Measurements from ENCODE around the gene CUEDC1. TPM values are rescaled to one million over a fixed set of nuclear protein-coding genes. Genes with fewer than 3 reads are reported as not detected.

Gene CUEDC1
- total RNA-seq, 1 donor from 2014 or later: 38.4 TPM

GRCh38 chr17:57823469-57824401 lies 131.5 kb downstream of the CUEDC1 start:
- Mint-ChIP-seq H3K27me3 (ENCODE audit: unreplicated experiment) (peaks cover 15% of the 10 kb centered on the region), H3K27ac (ENCODE audit: unreplicated experiment) (no peak overlapping the region), H3K9me3 (ENCODE audit: unreplicated experiment) (no peaks in the 10 kb centered on the region), H3K36me3 (ENCODE audit: unreplicated experiment) (no peaks in the 10 kb centered on the region), H3K4me3 (ENCODE audit: unreplicated experiment) (no peak overlapping the region), H3K4me1 (ENCODE audit: unreplicated experiment) (no peaks in the 10 kb centered on the region)
- no peak for TF ChIP-seq CTCF (IDR thresholded peaks at IDR 0.05)
- no peak for DNase-seq (ENCODE audit: extremely low spot score, unreplicated experiment)

- H3K36me3 Mint-ChIP-seq (ENCODE audit: unreplicated experiment): no peaks in the 10 kb centered on the region
- no peaks in the 10 kb centered on the region for H3K4me1 Mint-ChIP-seq (ENCODE audit: unreplicated experiment)
- H3K27ac Mint-ChIP-seq (ENCODE audit: unreplicated experiment): no peak overlapping the region
- no peak overlapping the region for H3K4me3 Mint-ChIP-seq (ENCODE audit: unreplicated experiment)
- DNase-seq (ENCODE audit: extremely low spot score, unreplicated experiment): no peak
- TF ChIP-seq CTCF (IDR thresholded peaks at IDR 0.05): no peak
- H3K27me3 Mint-ChIP-seq (ENCODE audit: unreplicated experiment): peaks cover 40% of the 10 kb centered on the region
- no peaks in the 10 kb centered on the region for H3K9me3 Mint-ChIP-seq (ENCODE audit: unreplicated experiment)
Measured at GRCh38 chr17:57819867-57820266, 135.3 kb downstream of the CUEDC1 start.

GRCh38 chr17:57819285-57819684 lies 135.9 kb downstream of the CUEDC1 start:
- Mint-ChIP-seq H3K27ac (ENCODE audit: unreplicated experiment) (no peak overlapping the region), H3K4me1 (ENCODE audit: unreplicated experiment) (peaks cover 6% of the 10 kb centered on the region), H3K9me3 (ENCODE audit: unreplicated experiment) (no peaks in the 10 kb centered on the region), H3K36me3 (ENCODE audit: unreplicated experiment) (no peaks in the 10 kb centered on the region), H3K27me3 (ENCODE audit: unreplicated experiment) (peaks cover 43% of the 10 kb centered on the region), H3K4me3 (ENCODE audit: unreplicated experiment) (no peak overlapping the region)
- TF ChIP-seq CTCF (IDR thresholded peaks at IDR 0.05): no peak
- DNase-seq (ENCODE audit: extremely low spot score, unreplicated experiment): no peak

- H3K9me3 Mint-ChIP-seq (ENCODE audit: unreplicated experiment): no peaks in the 10 kb centered on the region
- H3K4me3 Mint-ChIP-seq (ENCODE audit: unreplicated experiment): no peak overlapping the region
- H3K36me3 Mint-ChIP-seq (ENCODE audit: unreplicated experiment): no peaks in the 10 kb centered on the region
- no peak for TF ChIP-seq CTCF (IDR thresholded peaks at IDR 0.05)
- peaks cover 45% of the 10 kb centered on the region for H3K27me3 Mint-ChIP-seq (ENCODE audit: unreplicated experiment)
- no peak overlapping the region for H3K27ac Mint-ChIP-seq (ENCODE audit: unreplicated experiment)
- DNase-seq (ENCODE audit: extremely low spot score, unreplicated experiment): no peak
- H3K4me1 Mint-ChIP-seq (ENCODE audit: unreplicated experiment): peaks cover 13% of the 10 kb centered on the region
Measured at GRCh38 chr17:57818066-57818465, 137.1 kb downstream of the CUEDC1 start.

- H3K4me1 Mint-ChIP-seq (ENCODE audit: unreplicated experiment): peaks cover 13% of the 10 kb centered on the region
- TF ChIP-seq CTCF (IDR thresholded peaks at IDR 0.05): no peak
- H3K4me3 Mint-ChIP-seq (ENCODE audit: unreplicated experiment): no peak overlapping the region
- H3K9me3 Mint-ChIP-seq (ENCODE audit: unreplicated experiment): no peaks in the 10 kb centered on the region
- H3K36me3 Mint-ChIP-seq (ENCODE audit: unreplicated experiment): no peaks in the 10 kb centered on the region
- DNase-seq (ENCODE audit: extremely low spot score, unreplicated experiment): no peak
- peaks cover 45% of the 10 kb centered on the region for H3K27me3 Mint-ChIP-seq (ENCODE audit: unreplicated experiment)
- H3K27ac Mint-ChIP-seq (ENCODE audit: unreplicated experiment): no peak overlapping the region
Measured at GRCh38 chr17:57817299-57817698, 137.9 kb downstream of the CUEDC1 start.
